ENCODE data around the gene RTP3.
A peak's percentile ranks its signal among the peaks of the same experiment; 100 is the strongest.

Gene RTP3

GRCh38 chr3:46480491-46481195 is 17.1 kb upstream of the RTP3 start:
- H4K20me1 ChIP-seq (ENCODE audit: insufficient read depth, low read length) = no peaks in the 10 kb centered on the region
- no peaks in the 10 kb centered on the region for H3K9me3 ChIP-seq (ENCODE audit: insufficient read depth, low read length, severe bottlenecking)
- H3K9ac ChIP-seq (ENCODE audit: low read depth, low read length) = no peak overlapping the region
- TF ChIP-seq EZH2 (IDR thresholded peaks at IDR 0.05; ENCODE audit: borderline replicate concordance, low read depth, low read length, severe bottlenecking) (no peak), CTCF (IDR thresholded peaks at IDR 0.05; ENCODE audit: borderline replicate concordance, extremely low read depth, low read length, poor library complexity, severe bottlenecking) (no peak)
- no peaks in the 10 kb centered on the region for H3K4me1 ChIP-seq (ENCODE audit: insufficient read depth, low read length)
- no peak overlapping the region for H3K4me2 ChIP-seq (ENCODE audit: insufficient read depth, low read length)
- no peak overlapping the region for H2AFZ ChIP-seq (ENCODE audit: low read depth, low read length)
- H3K79me2 ChIP-seq (ENCODE audit: insufficient read depth, low read length) = no peaks in the 10 kb centered on the region
- no peak for DNase-seq
- H3K27ac ChIP-seq (ENCODE audit: low read length) = 0 out of 2 replicates have a peak overlapping the region, but pooled peaks have one; percentile 7
- no peak for ATAC-seq (ENCODE audit: insufficient read depth, low read depth)
- H3K36me3 ChIP-seq (ENCODE audit: insufficient read depth, low read length) = no peaks in the 10 kb centered on the region
- no peaks in the 10 kb centered on the region for H3K27me3 ChIP-seq (ENCODE audit: insufficient read depth, low read length, poor library complexity)
- no peak overlapping the region for H3K4me3 ChIP-seq (ENCODE audit: low read depth in 1 of 2, low read length in 2 of 2)

- H4K20me1 ChIP-seq (ENCODE audit: insufficient read depth, low read length) = no peaks in the 10 kb centered on the region
- H3K36me3 ChIP-seq (ENCODE audit: insufficient read depth, low read length) = no peaks in the 10 kb centered on the region
- H3K79me2 ChIP-seq (ENCODE audit: insufficient read depth, low read length) = no peaks in the 10 kb centered on the region
- H3K27ac ChIP-seq (ENCODE audit: low read length) = no peak overlapping the region
- H3K4me3 ChIP-seq (ENCODE audit: low read depth in 1 of 2, low read length in 2 of 2) = no peak overlapping the region
- ATAC-seq (ENCODE audit: insufficient read depth, low read depth) (no peak), DNase-seq (no peak)
- H3K27me3 ChIP-seq (ENCODE audit: insufficient read depth, low read length, poor library complexity) = no peaks in the 10 kb centered on the region
- no peak overlapping the region for H2AFZ ChIP-seq (ENCODE audit: low read depth, low read length)
- no peak overlapping the region for H3K4me2 ChIP-seq (ENCODE audit: insufficient read depth, low read length)
- TF ChIP-seq CTCF (IDR thresholded peaks at IDR 0.05; ENCODE audit: borderline replicate concordance, extremely low read depth, low read length, poor library complexity, severe bottlenecking) (no peak), EZH2 (IDR thresholded peaks at IDR 0.05; ENCODE audit: borderline replicate concordance, low read depth, low read length, severe bottlenecking) (no peak)
- no peaks in the 10 kb centered on the region for H3K4me1 ChIP-seq (ENCODE audit: insufficient read depth, low read length)
- no peaks in the 10 kb centered on the region for H3K9me3 ChIP-seq (ENCODE audit: insufficient read depth, low read length, severe bottlenecking)
- H3K9ac ChIP-seq (ENCODE audit: low read depth, low read length) = no peak overlapping the region
These were observed 16.1 kb upstream of the RTP3 start for GRCh38 chr3:46481636-46482035.

GRCh38 chr3:46482632-46483350 is 15.0 kb upstream of the RTP3 start:
- no peaks in the 10 kb centered on the region for H3K36me3 ChIP-seq (ENCODE audit: insufficient read depth, low read length)
- TF ChIP-seq CTCF (IDR thresholded peaks at IDR 0.05; ENCODE audit: borderline replicate concordance, extremely low read depth, low read length, poor library complexity, severe bottlenecking) (no peak), EZH2 (IDR thresholded peaks at IDR 0.05; ENCODE audit: borderline replicate concordance, low read depth, low read length, severe bottlenecking) (no peak)
- no peak overlapping the region for H2AFZ ChIP-seq (ENCODE audit: low read depth, low read length)
- H3K9ac ChIP-seq (ENCODE audit: low read depth, low read length) = no peak overlapping the region
- H3K4me2 ChIP-seq (ENCODE audit: insufficient read depth, low read length) = no peak overlapping the region
- ATAC-seq (ENCODE audit: insufficient read depth, low read depth) (no peak), DNase-seq (no peak)
- H3K9me3 ChIP-seq (ENCODE audit: insufficient read depth, low read length, severe bottlenecking) = no peaks in the 10 kb centered on the region
- H4K20me1 ChIP-seq (ENCODE audit: insufficient read depth, low read length) = no peaks in the 10 kb centered on the region
- H3K4me3 ChIP-seq (ENCODE audit: low read depth in 1 of 2, low read length in 2 of 2) = no peak overlapping the region
- no peaks in the 10 kb centered on the region for H3K27me3 ChIP-seq (ENCODE audit: insufficient read depth, low read length, poor library complexity)
- H3K79me2 ChIP-seq (ENCODE audit: insufficient read depth, low read length) = no peaks in the 10 kb centered on the region
- no peaks in the 10 kb centered on the region for H3K4me1 ChIP-seq (ENCODE audit: insufficient read depth, low read length)
- no peak overlapping the region for H3K27ac ChIP-seq (ENCODE audit: low read length)

Measured in DND-41 (cell line).